CD1c-positive myeloid dendritic cell (primary cell): ENCODE measurements around the gene GJD4.

ENCODE experiments used
- DNase-seq: peaks from one replicate; pipeline ENCODE4 v3.0.0-alpha.2; 2016; ENCODE audit errors: extremely low spot score

Gene GJD4

GRCh38 chr10:35657621-35658020 is 52.5 kb downstream of the GJD4 start:
- no peak for DNase-seq
